Uterus (tissue), 2 donors: ENCODE measurements around the gene SLCO2A1.

ENCODE experiments used
- CTCF ChIP-seq, 4 experiments: fragments of 200-600 bp in 2 of 4; fragments of 450-650 bp in 2 of 4; sonication (generic) in 2 of 4; IDR thresholded peaks; one replicate each; pipeline ENCODE4 v1.5.1; 2016 to 2019; ENCODE audit warnings: antibody characterized with exemption in 4 of 4, mild to moderate bottlenecking in 2 of 4, moderate library complexity in 1 of 4
- POLR2A ChIP-seq, 2 donors: fragments of 450-650 bp; IDR thresholded peaks; one replicate each; pipeline ENCODE4 v1.6.1; 2016; ENCODE audit warnings: antibody characterized with exemption in 2 of 2, mild to moderate bottlenecking in 1 of 2, moderate library complexity in 1 of 2

GRCh38 chr3:134038071-134038491 lies 8.4 kb upstream of the SLCO2A1 start:
- TF ChIP-seq POLR2A (IDR thresholded peaks at IDR 0.05) (no peak), CTCF (IDR thresholded peaks at IDR 0.05) (no peak)
